ENCODE data around the gene ABHD12B. TPM values are rescaled to one million over a fixed set of nuclear protein-coding genes. Genes with fewer than 3 reads are reported as not detected.
"Not testable (repeated sequence)": the region's sequence is repeated elsewhere in the genome, so short reads cannot be mapped to it uniquely, and the experiment has no call there.

ABHD12B gene
- total RNA-seq, 1 donor from 2014 or later: not detected

DNA sequence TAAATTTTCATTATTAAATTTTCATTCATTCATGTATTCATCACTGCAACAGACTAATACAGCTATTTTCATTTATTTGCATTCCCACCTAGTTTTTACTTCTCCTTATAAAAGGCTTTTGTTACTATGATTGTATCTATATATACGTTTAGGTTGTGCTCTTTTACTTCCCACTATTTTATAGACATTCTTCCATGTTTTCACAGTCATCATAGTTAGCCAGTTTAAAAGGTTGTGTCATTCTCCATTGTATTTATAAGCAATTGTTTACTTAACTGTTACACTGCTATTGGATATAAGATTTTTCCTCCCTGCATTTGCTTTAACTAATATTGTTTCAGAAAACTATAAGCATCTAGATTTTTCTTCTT, 12.0 kb downstream of the ABHD12B start:
- DNase-seq (ENCODE audit: low spot score in 2 of 2): no peak
- intact Hi-C loops (cut with DNase I): no loop called here
- Histone ChIP-seq H3K27ac (no peak overlapping the region), H3K4me1 (no peaks in the 10 kb centered on the region), H3K27me3 (no peaks in the 10 kb centered on the region), H3K36me3 (no peaks in the 10 kb centered on the region), H3K4me3 (no peak overlapping the region), H3K9me3 (no peaks in the 10 kb centered on the region)
- TF ChIP-seq, protein P1, sequence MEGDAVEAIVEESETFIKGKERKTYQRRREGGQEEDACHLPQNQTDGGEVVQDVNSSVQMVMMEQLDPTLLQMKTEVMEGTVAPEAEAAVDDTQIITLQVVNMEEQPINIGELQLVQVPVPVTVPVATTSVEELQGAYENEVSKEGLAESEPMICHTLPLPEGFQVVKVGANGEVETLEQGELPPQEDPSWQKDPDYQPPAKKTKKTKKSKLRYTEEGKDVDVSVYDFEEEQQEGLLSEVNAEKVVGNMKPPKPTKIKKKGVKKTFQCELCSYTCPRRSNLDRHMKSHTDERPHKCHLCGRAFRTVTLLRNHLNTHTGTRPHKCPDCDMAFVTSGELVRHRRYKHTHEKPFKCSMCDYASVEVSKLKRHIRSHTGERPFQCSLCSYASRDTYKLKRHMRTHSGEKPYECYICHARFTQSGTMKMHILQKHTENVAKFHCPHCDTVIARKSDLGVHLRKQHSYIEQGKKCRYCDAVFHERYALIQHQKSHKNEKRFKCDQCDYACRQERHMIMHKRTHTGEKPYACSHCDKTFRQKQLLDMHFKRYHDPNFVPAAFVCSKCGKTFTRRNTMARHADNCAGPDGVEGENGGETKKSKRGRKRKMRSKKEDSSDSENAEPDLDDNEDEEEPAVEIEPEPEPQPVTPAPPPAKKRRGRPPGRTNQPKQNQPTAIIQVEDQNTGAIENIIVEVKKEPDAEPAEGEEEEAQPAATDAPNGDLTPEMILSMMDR (IDR thresholded peaks at IDR 0.05): no peak

DNA sequence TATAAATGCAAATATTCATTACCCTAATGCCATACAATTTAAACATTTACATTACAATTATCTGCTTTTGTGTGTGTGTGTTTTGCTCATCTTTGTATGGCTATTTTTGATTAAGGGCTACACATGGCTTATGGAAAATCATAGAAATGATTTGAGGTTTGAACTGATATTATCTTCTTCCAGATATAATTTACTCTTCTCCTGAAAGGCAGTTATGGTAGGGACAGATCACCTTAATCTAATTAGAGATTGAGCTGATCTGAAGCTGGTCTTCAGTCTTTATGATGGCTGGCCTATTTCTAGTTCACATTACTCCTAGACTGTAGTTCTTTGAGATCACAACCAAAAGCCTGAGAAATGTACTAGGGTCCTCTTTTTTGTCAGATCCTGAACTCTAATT, 15.6 kb downstream of the ABHD12B start:
- intact Hi-C loops (cut with DNase I): no loop called here
- TF ChIP-seq, protein P1 (IDR thresholded peaks at IDR 0.05): no peak
- Histone ChIP-seq H3K27ac (no peak overlapping the region), H3K27me3 (no peaks in the 10 kb centered on the region), H3K36me3 (no peaks in the 10 kb centered on the region), H3K4me1 (no peaks in the 10 kb centered on the region), H3K4me3 (no peak overlapping the region), H3K9me3 (no peaks in the 10 kb centered on the region)
- DNase-seq (ENCODE audit: low spot score in 2 of 2): no peak

DNA sequence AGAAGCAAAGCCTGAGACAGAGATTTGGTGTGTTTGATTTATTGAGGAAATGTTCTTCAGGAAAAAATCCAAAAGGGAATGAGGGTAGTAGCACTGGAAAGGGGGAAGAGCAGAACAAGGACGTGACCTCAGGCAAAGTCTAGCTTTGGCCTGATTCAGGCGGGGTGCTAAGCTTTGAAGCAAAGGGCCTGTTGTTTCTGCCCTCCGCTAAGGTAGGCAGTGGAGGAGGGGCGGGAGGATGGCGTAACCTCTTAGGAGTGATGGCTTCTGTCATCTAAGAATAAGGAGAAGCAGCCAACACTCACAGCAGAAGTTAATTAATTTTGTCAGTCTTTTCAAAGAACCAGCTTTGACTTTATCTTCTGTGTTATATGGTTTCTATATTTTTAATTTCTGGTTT, 20.4 kb downstream of the ABHD12B start:
- Histone ChIP-seq H3K36me3 (no peaks in the 10 kb centered on the region), H3K27ac (no peak overlapping the region), H3K4me1 (no peaks in the 10 kb centered on the region), H3K9me3 (no peaks in the 10 kb centered on the region), H3K4me3 (no peak overlapping the region), H3K27me3 (no peaks in the 10 kb centered on the region)
- TF ChIP-seq, protein P1 (IDR thresholded peaks at IDR 0.05): no peak
- intact Hi-C loops (cut with DNase I): no loop called here
- no peak for DNase-seq (ENCODE audit: low spot score in 2 of 2)

DNA sequence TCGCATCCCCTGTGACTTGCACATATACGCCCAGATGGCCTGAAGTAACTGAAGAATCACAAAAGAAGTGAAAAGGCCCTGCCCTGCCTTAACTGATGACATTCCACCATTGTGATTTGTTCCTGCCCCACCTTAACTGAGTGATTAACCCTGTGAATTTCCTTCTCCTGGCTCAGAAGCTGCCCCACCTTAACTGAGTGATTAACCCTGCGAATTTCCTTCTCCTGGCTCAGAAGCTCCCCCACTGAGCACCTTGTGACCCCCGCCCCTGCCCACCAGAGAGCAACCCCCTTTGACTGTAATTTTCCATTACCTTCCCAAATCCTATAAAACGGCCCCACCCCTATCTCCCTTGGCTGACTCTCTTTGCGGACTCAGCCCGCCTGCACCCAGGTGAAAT, 24.6 kb downstream of the ABHD12B start:
- H3K27ac ChIP-seq; intact Hi-C loops (cut with DNase I); H3K4me1 ChIP-seq; H3K36me3 ChIP-seq; DNase-seq (ENCODE audit: low spot score in 2 of 2); H3K4me3 ChIP-seq; H3K27me3 ChIP-seq; H3K9me3 ChIP-seq: not testable (repeated sequence)

DNA sequence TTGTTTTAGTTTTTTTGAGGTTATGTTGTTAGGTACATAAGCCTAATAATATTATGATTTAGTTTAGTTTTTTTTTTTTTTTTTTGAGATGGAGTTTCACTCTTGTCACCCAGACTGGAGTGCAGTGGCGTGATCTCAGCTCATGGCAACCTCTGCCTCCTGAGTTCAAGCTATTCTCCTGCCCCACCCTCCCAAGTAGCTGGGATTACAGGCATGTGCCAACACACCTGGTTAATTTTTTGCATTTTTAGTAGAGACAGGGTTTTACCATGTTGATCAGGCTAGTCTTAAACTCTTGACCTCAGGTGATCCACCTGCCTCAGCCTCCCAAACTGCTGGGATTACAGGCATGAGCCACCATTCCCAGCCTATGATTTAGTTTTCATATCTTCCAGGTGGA, 25.2 kb downstream of the ABHD12B start:
- intact Hi-C loops (cut with DNase I); H3K27me3 ChIP-seq; DNase-seq (ENCODE audit: low spot score in 2 of 2); H3K9me3 ChIP-seq; H3K27ac ChIP-seq; H3K4me3 ChIP-seq; H3K36me3 ChIP-seq; H3K4me1 ChIP-seq: not testable (repeated sequence)

DNA sequence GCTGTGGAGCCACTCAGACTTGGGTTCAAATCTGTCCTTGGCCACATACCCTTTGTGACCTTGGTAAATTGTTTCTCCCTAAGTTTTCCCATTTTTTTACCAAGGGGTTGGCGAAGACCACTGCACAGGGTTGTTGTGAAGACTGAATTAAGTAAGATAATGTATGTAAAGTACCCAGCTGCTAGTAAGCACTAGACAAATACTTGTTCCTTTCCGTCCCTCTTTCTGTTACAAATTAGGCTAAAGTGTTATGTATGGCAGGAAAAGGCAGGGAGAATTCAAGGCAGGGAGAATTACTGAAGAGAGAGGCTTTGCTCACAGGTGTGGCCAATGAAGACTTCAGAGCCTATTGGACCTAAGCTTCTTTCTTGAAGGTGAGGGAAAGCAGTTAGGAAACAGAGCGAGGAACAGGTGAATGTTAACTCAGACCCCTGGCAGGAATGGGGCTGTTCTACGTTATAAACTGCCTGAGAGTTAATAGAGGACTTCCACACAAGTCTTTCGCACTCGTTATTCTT, 25.9 kb downstream of the ABHD12B start:
- Histone ChIP-seq H3K27me3 (no peaks in the 10 kb centered on the region), H3K9me3 (no peaks in the 10 kb centered on the region), H3K4me1 (no peaks in the 10 kb centered on the region), H3K36me3 (peaks cover 0 to 10% of the 10 kb centered on the region in 2 donors), H3K27ac (no peak overlapping the region), H3K4me3 (no peak overlapping the region)
- intact Hi-C loops (cut with DNase I): no loop called here
- TF ChIP-seq, protein P1 (IDR thresholded peaks at IDR 0.05): no peak
- DNase-seq (ENCODE audit: low spot score in 2 of 2): no peak

DNA sequence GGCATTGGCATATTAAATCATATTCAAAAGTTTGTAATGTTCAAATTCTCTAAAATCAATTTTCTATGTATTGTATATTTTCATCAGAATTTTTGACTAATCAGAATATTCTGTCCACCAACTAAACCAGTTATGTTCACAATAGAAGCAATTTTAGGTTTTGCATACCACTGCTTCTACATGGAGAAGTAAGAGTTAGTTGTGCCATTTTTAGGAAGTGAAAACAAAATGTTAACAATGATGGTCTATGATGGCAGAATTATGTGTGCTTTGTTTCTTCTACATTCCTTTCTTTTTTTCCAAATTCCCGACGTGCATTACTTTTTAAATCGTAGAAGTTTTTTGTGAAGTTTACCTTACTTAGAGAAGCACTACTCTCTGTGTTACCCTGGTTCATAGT, 29.5 kb downstream of the ABHD12B start:
- Histone ChIP-seq H3K4me3 (no peak overlapping the region), H3K4me1 (no peaks in the 10 kb centered on the region), H3K36me3 (peaks cover 5 to 34% of the 10 kb centered on the region in 2 donors), H3K27me3 (no peaks in the 10 kb centered on the region), H3K27ac (no peak overlapping the region), H3K9me3 (no peaks in the 10 kb centered on the region)
- TF ChIP-seq, protein P1 (IDR thresholded peaks at IDR 0.05): no peak
- DNase-seq (ENCODE audit: low spot score in 2 of 2): no peak
- intact Hi-C loops (cut with DNase I): no loop called here

Measured in ascending aorta (tissue), 2 donors.